HepG2 (cell line): ENCODE results near the gene HYAL2. TPM values are rescaled to one million over a fixed set of nuclear protein-coding genes. Genes with fewer than 3 reads are reported as not detected.
A peak's percentile ranks its signal among the peaks of the same experiment; 100 is the strongest.

Experiments used
- ARID4A ChIP-seq: sonication (generic); formaldehyde crosslinking; IDR thresholded peaks from 2 replicates; pipeline ENCODE4 v1.5.0; 2020; ENCODE audit warnings: mild to moderate bottlenecking, missing genetic modification reagents, borderline replicate concordance
- CREB3 ChIP-seq: sonication (generic); formaldehyde crosslinking; IDR thresholded peaks from 2 replicates; pipeline ENCODE4 v1.5.0; 2020; ENCODE audit warnings: missing genetic modification reagents
- HMGA1 ChIP-seq: sonication (generic); formaldehyde crosslinking; conservative IDR thresholded peaks from 2 replicates; pipeline ENCODE4 v1.4.0; 2020; ENCODE audit warnings: missing genetic modification reagents
- KMT2A ChIP-seq: sonication (generic); formaldehyde crosslinking; IDR thresholded peaks from 2 replicates; pipeline ENCODE4 v1.4.0; 2020; ENCODE audit warnings: missing genetic modification reagents
- MIER3 ChIP-seq: IDR thresholded peaks from 2 replicates; pipeline ENCODE4 v1.6.1; 2016; ENCODE audit warnings: missing compliant biosample characterization, borderline replicate concordance
- RBFOX2 ChIP-seq: fragments of 200-400 bp; formaldehyde crosslinking; IDR thresholded peaks from 2 replicates; pipeline ENCODE4 v1.6.1; 2017; ENCODE audit warnings: low read depth, mild to moderate bottlenecking, low read length
- SIX4 ChIP-seq: sonication (generic); formaldehyde crosslinking; IDR thresholded peaks from 2 replicates; pipeline ENCODE4 v1.4.0; 2020; ENCODE audit warnings: missing genetic modification reagents
- SP4 ChIP-seq: sonication (generic); formaldehyde crosslinking; IDR thresholded peaks from 2 replicates; pipeline ENCODE4 v1.8.1; 2023; ENCODE audit warnings: mild to moderate bottlenecking, missing genetic modification reagents
- SPEN ChIP-seq: sonication (generic); formaldehyde crosslinking; IDR thresholded peaks from 2 replicates; pipeline ENCODE4 v1.5.1; 2020; ENCODE audit warnings: low read depth, mild to moderate bottlenecking, missing genetic modification reagents
- SRY ChIP-seq: sonication (generic); formaldehyde crosslinking; IDR thresholded peaks from 2 replicates; pipeline ENCODE4 v1.8.0; 2022; ENCODE audit warnings: mild to moderate bottlenecking, missing genetic modification reagents
- TEAD3 ChIP-seq: optimal IDR thresholded peaks from 2 replicates; pipeline ENCODE3; 2016; ENCODE audit warnings: borderline replicate concordance
- TERF1 ChIP-seq: sonication (generic); formaldehyde crosslinking; IDR thresholded peaks from 2 replicates; pipeline ENCODE4 v1.8.0; 2022; ENCODE audit warnings: mild to moderate bottlenecking, missing genetic modification reagents, moderate library complexity
- ZBTB7B ChIP-seq: sonication (generic); formaldehyde crosslinking; IDR thresholded peaks from 2 replicates; pipeline ENCODE4 v1.4.0; 2020; ENCODE audit warnings: missing genetic modification reagents
- ZFP90 ChIP-seq: sonication (generic); formaldehyde crosslinking; IDR thresholded peaks from 2 replicates; pipeline ENCODE4 v1.8.0; 2022; ENCODE audit warnings: missing genetic modification reagents, mild to moderate bottlenecking, inconsistent platforms, borderline replicate concordance
- ZNF619 ChIP-seq: sonication (generic); formaldehyde crosslinking; IDR thresholded peaks from 2 replicates; pipeline ENCODE4 v1.4.0; 2020; ENCODE audit warnings: mild to moderate bottlenecking, missing genetic modification reagents
- polyA plus RNA-seq, 8 experiments: library from polyadenylated mRNA; depleted of rRNA in 3 of 8; stranded (reverse) in 7 of 8; unstranded in 1 of 8; fragments of >200 nt; fragmentation: Illumina TruSeq in 4 of 8; extraction: Trizol in 4 of 8; gene quantifications; 2 replicates each; pipeline versions ENCODE4 v1.2.1 to v1.2.3, GENCODE V29; 2011 to 2016; ENCODE audit warnings: low read depth in 4 of 8, missing spikeins in 1 of 8, mixed read lengths in 1 of 8; ENCODE audit not compliant: insufficient read depth in 1 of 8
- total RNA-seq, 5 experiments: library from RNA; depleted of rRNA; stranded (reverse); fragments of >200 nt; fragmentation: Illumina TruSeq; extraction: Trizol; gene quantifications; 2 replicates each; pipeline ENCODE4 v1.2.3, GENCODE V29; 2016; ENCODE audit warnings: low read depth in 1 of 5
- TF ChIP-seq, protein P1 (sequence below): sonication (generic); formaldehyde crosslinking; IDR thresholded peaks from 2 replicates; pipeline ENCODE4 v1.4.0; 2020; ENCODE audit warnings: missing genetic modification reagents
- TF ChIP-seq, protein P2 (sequence below): sonication (generic); formaldehyde crosslinking; IDR thresholded peaks from 2 replicates; pipeline ENCODE4 v1.8.1; 2023; ENCODE audit warnings: mild to moderate bottlenecking, missing genetic modification reagents, borderline replicate concordance
- TF ChIP-seq, protein P3 (sequence below): sonication (generic); formaldehyde crosslinking; IDR thresholded peaks from 2 replicates; pipeline ENCODE4 v1.5.0; 2020; ENCODE audit warnings: missing genetic modification reagents, mild to moderate bottlenecking, borderline replicate concordance
- TF ChIP-seq, protein P4 (sequence below): sonication (generic); formaldehyde crosslinking; IDR thresholded peaks from 2 replicates; pipeline ENCODE4 v1.5.0; 2020; ENCODE audit warnings: missing genetic modification reagents

The HYAL2 gene
- total and polyA plus RNA-seq, 2 of the 13 experiments (the other 11 are each of a cell fraction or from before 2014, with no cell fraction given): 76.2 to 102 TPM

- TF ChIP-seq TERF1 (CRISPR knock-in tag): no peak
- TF ChIP-seq KMT2A (CRISPR knock-in tag): no peak
- TF ChIP-seq, protein P1, sequence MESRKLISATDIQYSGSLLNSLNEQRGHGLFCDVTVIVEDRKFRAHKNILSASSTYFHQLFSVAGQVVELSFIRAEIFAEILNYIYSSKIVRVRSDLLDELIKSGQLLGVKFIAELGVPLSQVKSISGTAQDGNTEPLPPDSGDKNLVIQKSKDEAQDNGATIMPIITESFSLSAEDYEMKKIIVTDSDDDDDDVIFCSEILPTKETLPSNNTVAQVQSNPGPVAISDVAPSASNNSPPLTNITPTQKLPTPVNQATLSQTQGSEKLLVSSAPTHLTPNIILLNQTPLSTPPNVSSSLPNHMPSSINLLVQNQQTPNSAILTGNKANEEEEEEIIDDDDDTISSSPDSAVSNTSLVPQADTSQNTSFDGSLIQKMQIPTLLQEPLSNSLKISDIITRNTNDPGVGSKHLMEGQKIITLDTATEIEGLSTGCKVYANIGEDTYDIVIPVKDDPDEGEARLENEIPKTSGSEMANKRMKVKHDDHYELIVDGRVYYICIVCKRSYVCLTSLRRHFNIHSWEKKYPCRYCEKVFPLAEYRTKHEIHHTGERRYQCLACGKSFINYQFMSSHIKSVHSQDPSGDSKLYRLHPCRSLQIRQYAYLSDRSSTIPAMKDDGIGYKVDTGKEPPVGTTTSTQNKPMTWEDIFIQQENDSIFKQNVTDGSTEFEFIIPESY: no peak
- no peak for TF ChIP-seq CREB3 (CRISPR knock-in tag)
- TF ChIP-seq, protein P2, sequence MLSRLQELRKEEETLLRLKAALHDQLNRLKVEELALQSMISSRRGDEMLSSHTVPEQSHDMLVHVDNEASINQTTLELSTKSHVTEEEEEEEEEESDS: no peak
- TF ChIP-seq, protein P3, sequence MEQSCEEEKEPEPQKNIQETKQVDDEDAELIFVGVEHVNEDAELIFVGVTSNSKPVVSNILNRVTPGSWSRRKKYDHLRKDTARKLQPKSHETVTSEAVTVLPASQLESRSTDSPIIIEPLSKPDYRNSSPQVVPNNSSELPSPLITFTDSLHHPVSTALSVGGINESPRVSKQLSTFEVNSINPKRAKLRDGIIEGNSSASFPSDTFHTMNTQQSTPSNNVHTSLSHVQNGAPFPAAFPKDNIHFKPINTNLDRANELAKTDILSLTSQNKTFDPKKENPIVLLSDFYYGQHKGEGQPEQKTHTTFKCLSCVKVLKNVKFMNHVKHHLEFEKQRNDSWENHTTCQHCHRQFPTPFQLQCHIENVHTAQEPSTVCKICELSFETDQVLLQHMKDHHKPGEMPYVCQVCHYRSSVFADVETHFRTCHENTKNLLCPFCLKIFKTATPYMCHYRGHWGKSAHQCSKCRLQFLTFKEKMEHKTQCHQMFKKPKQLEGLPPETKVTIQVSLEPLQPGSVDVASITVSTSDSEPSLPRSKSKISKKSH (CRISPR knock-in tag): no peak
- no peak for TF ChIP-seq TEAD3
- TF ChIP-seq ARID4A (CRISPR knock-in tag): peak; percentile 77
- TF ChIP-seq ZNF619 (CRISPR knock-in tag): no peak
- TF ChIP-seq SRY (CRISPR knock-in tag): no peak
- no peak for TF ChIP-seq MIER3 (CRISPR knock-in tag)
- TF ChIP-seq RBFOX2: no peak; the same call in 1 of the 2 replicates
- no peak for TF ChIP-seq HMGA1 (CRISPR knock-in tag)
- TF ChIP-seq SPEN (CRISPR knock-in tag): 0 out of 2 replicates have a peak, but pooled peaks have one; percentile 43
- no peak for TF ChIP-seq SIX4 (CRISPR knock-in tag)
- no peak for TF ChIP-seq SP4 (CRISPR knock-in tag)
- TF ChIP-seq ZBTB7B (CRISPR knock-in tag): 0 out of 2 replicates have a peak, but pooled peaks have one; percentile 15
- TF ChIP-seq, protein P4, sequence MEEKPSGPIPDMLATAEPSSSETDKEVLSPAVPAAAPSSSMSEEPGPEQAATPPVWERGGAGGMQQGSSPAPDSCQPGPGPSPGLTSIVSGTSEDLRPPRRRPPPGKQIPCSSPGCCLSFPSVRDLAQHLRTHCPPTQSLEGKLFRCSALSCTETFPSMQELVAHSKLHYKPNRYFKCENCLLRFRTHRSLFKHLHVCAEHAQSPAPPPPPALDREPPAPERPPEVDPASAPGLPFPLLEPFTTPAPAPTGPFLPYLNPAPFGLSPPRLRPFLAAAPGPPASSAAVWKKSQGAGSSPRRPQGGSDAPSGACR (CRISPR knock-in tag): no peak
- TF ChIP-seq ZFP90: no peak
These were observed 1.7 kb downstream of the HYAL2 start (continued) for GRCh38 chr3:50320853-50321335.
